ENCODE data around the gene LRMDA. TPM values are rescaled to one million over a fixed set of nuclear protein-coding genes. Genes with fewer than 3 reads are reported as not detected.

LRMDA gene
- total RNA-seq, 2 experiments from 2014 or later, result not detected

- H3K4me3 ChIP-seq (ENCODE audit: low read depth, low read length, poor library complexity, severe bottlenecking), result no peak overlapping the region
- no peaks in the 10 kb centered on the region for H3K79me2 ChIP-seq (ENCODE audit: insufficient read depth, low read depth, low read length)
- H3K4me2 ChIP-seq (ENCODE audit: low read length), result no peak overlapping the region
- no peak for TF ChIP-seq EZH2phosphoT487 (IDR thresholded peaks at IDR 0.05; ENCODE audit: borderline replicate concordance, low read depth, low read length)
- TF ChIP-seq, protein P1, sequence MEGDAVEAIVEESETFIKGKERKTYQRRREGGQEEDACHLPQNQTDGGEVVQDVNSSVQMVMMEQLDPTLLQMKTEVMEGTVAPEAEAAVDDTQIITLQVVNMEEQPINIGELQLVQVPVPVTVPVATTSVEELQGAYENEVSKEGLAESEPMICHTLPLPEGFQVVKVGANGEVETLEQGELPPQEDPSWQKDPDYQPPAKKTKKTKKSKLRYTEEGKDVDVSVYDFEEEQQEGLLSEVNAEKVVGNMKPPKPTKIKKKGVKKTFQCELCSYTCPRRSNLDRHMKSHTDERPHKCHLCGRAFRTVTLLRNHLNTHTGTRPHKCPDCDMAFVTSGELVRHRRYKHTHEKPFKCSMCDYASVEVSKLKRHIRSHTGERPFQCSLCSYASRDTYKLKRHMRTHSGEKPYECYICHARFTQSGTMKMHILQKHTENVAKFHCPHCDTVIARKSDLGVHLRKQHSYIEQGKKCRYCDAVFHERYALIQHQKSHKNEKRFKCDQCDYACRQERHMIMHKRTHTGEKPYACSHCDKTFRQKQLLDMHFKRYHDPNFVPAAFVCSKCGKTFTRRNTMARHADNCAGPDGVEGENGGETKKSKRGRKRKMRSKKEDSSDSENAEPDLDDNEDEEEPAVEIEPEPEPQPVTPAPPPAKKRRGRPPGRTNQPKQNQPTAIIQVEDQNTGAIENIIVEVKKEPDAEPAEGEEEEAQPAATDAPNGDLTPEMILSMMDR (conservative IDR thresholded peaks at IDR 0.05; ENCODE audit: low read length), result peak; percentile 54; the same call in 1 of the 2 replicates
- H3K4me1 ChIP-seq (ENCODE audit: insufficient read depth, low read length, poor library complexity, severe bottlenecking), result no peaks in the 10 kb centered on the region
- CTCF ChIA-PET (ENCODE audit: unreplicated experiment), result no interaction called here
- no peaks in the 10 kb centered on the region for H4K20me1 ChIP-seq (ENCODE audit: insufficient read depth, low read length)
- no peak for DNase-seq (ENCODE audit: low spot score)
- intact Hi-C loops (cut with micrococcal nuclease; ENCODE audit: unreplicated experiment), result no loop called here
- no TSS peak for BruUV-seq (replicated peaks)
- no peak overlapping the region for H2AFZ ChIP-seq (ENCODE audit: low read length)
- no peak overlapping the region for H3K27ac ChIP-seq (ENCODE audit: low read depth, low read length, poor library complexity, severe bottlenecking)
- POLR2A ChIA-PET, result no interaction called here
- no peaks in the 10 kb centered on the region for H3K9me2 ChIP-seq (ENCODE audit: insufficient read depth, low read length)
- no peaks in the 10 kb centered on the region for H3K9me3 ChIP-seq (ENCODE audit: low read length)
- H3K36me3 ChIP-seq (ENCODE audit: insufficient read depth, low read length), result no peaks in the 10 kb centered on the region
Measured at GRCh38 chr10:75593692-75594556, 162.5 kb downstream of the LRMDA start.

DNA sequence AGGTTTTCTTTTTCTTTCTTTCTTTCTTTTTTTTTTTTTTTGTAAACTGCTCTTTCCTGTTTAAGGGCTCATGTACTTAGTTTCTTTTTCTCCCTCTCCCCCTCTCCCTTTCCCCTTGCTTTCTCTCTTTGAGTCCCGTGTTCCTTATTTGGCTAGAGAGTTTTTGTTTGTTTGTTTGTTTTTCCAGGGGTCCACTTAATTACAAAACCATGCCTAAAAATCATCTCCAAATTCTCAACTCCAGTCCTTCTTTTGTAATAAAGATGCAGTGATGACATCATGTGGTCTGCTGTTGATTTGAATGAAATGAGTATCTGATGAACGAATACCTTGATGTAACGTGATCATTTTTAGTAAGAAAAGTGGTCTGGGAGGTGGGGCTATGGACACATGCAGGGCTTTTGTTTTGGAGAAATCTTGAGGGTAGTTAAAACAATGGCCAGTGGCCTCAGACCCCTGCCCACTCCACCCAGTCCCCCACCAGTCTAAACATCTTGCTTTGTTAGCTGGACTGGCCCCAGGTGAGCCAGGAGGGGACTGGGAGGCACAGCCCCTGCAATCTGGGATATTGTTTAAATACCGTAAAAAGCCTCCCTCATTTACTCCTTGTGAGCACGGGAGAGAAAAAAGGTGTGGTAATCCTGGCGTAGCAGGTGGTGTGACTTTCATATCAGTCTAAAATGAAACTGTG lies 165.7 kb downstream of the LRMDA start:
- BruUV-seq (replicated peaks), result no TSS peak
- Histone ChIP-seq H3K79me2 (ENCODE audit: insufficient read depth, low read depth, low read length) (no peaks in the 10 kb centered on the region), H3K9me2 (ENCODE audit: insufficient read depth, low read length) (no peaks in the 10 kb centered on the region), H3K27ac (ENCODE audit: low read depth, low read length, poor library complexity, severe bottlenecking) (no peak overlapping the region), H3K9me3 (ENCODE audit: low read length) (no peaks in the 10 kb centered on the region), H3K4me2 (ENCODE audit: low read length) (no peak overlapping the region), H4K20me1 (ENCODE audit: insufficient read depth, low read length) (no peaks in the 10 kb centered on the region), H3K36me3 (ENCODE audit: insufficient read depth, low read length) (no peaks in the 10 kb centered on the region), H3K4me1 (ENCODE audit: insufficient read depth, low read length, poor library complexity, severe bottlenecking) (no peaks in the 10 kb centered on the region), H3K4me3 (ENCODE audit: low read depth, low read length, poor library complexity, severe bottlenecking) (no peak overlapping the region), H2AFZ (ENCODE audit: low read length) (no peak overlapping the region)
- intact Hi-C loops (cut with micrococcal nuclease; ENCODE audit: unreplicated experiment), result no loop called here
- CTCF ChIA-PET (ENCODE audit: unreplicated experiment), result no interaction called here
- DNase-seq (ENCODE audit: low spot score), result no peak
- POLR2A ChIA-PET, result interaction anchor here (0.7 kb wide), 1 partner anchor 969 kb away, joined by 3 read pairs; no protein-coding TSS in a partner anchor
- no peak for TF ChIP-seq EZH2phosphoT487 (IDR thresholded peaks at IDR 0.05; ENCODE audit: borderline replicate concordance, low read depth, low read length)
- TF ChIP-seq, protein P1 (conservative IDR thresholded peaks at IDR 0.05; ENCODE audit: low read length), result no peak

All from OCI-LY7 (cell line).